Measurements from ENCODE around the gene PKD1.

PKD1 gene

GRCh38 chr16:2045965-2046892 is 89.5 kb downstream of the PKD1 start:
- DNase-seq (ENCODE audit: low read depth) = no peak

- DNase-seq (ENCODE audit: low read depth) = no peak
Measured at GRCh38 chr16:2044541-2044940, 91.2 kb downstream of the PKD1 start.

GRCh38 chr16:2043667-2044451 is 91.8 kb downstream of the PKD1 start:
- DNase-seq (ENCODE audit: low read depth) = no peak

GRCh38 chr16:2042986-2043666 is 92.6 kb downstream of the PKD1 start:
- DNase-seq (ENCODE audit: low read depth) = no peak

GRCh38 chr16:2042171-2042985 is 93.3 kb downstream of the PKD1 start:
- no peak for DNase-seq (ENCODE audit: low read depth)

- DNase-seq (ENCODE audit: low read depth) = no peak
Measured at GRCh38 chr16:2040787-2041522, 94.7 kb downstream of the PKD1 start.

- no peak for DNase-seq (ENCODE audit: low read depth)
Measured at GRCh38 chr16:2040041-2040786, 95.5 kb downstream of the PKD1 start.

GRCh38 chr16:2039274-2040031 is 96.2 kb downstream of the PKD1 start:
- DNase-seq (ENCODE audit: low read depth) = no peak
